ENCODE results near the gene VWA7.
A peak's percentile ranks its signal among the peaks of the same experiment; 100 is the strongest.
"Not testable (repeated sequence)": the region's sequence is repeated elsewhere in the genome, so short reads cannot be mapped to it uniquely, and the experiment has no call there.

Gene VWA7

DNA sequence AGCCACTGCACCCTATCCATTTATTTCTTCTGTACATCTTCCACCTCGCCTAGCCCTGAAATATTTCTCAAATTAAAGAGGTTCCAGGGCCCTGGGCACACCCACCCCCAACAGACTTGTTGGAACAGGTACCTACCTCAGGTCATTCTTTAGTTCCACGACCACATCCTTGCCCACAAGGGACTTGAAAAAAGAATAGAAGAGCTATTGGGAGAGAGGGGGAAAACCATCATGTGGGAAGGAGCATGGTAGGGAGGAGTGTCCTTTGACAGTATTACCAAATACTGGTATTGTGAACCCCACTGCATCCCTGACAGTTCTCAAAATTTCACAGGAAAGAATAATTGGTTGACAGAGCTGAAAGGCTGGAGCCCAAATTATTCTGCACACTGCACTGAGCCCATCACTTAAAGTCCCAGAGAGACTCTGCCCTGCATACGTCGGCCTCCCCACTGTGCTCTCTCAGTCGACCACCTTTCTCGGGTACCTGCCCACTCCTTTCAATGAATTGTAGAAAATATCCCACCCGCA is 28.9 kb upstream of the VWA7 start:
- DNase-seq (ENCODE audit: insufficient read length, low spot score) (no peak), FAIRE-seq (no peak)

DNA sequence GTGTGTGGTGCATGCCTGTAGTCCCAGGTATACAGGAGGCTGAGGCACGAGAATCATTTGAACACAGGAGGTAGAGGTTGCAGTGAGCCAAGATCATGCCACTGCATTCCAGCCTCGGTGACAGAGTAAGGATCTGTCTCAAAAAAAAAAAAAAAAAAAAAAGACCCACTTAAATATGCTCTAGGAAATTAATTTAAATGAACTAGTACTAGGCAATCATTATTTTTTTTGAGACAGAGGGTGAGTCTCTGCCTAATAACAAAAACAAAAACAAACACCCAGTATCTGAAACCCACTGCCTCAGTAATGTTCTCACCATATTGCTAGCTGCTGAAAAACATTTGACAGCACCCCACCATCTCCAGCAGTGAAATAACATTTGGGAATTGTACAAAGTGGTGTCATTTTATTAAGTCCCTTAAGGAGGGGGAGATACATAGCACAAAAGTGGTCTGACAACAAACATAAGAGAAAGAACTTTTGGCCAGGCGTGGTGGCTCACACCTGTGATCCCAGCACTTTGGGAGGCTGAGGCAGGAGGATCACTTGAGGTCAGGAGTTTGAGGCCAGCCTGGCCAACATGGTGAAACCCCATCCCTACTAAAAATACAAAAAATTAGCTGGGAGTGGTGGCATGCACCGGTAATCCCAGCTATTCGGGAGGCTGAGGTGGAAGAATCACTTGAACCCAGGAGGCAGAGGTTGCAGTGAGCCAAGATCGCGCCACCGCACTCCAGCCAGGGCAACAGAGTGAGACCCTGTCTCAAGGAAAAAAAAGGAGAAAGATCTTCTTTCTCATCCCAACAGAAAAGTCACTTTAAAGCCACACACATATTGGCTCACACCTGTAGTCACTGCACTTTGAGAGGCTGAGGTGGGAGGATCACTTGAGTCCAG is 24.2 kb upstream of the VWA7 start:
- FAIRE-seq; DNase-seq (ENCODE audit: insufficient read length, low spot score): not testable (repeated sequence)

DNA sequence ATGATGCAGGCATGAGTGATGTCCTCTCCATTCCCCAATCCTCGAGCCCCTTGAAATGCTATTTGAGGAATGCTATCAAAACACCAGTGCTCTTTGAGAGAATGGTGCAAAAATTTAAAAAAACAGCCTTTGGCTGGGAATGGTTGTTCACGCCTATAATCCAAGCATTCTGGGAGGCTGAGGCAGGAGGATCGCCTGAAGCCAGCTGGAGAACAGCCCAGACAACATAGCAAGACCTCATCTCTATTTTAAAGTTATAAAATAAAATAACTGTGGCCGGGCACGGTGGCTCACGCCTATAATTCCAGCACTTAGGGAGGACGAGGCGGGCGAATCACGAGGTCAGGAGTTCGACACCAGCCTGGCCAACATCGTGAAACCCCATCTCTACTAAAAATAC is 22.7 kb upstream of the VWA7 start:
- FAIRE-seq (no peak), DNase-seq (ENCODE audit: insufficient read length, low spot score) (no peak)

DNA sequence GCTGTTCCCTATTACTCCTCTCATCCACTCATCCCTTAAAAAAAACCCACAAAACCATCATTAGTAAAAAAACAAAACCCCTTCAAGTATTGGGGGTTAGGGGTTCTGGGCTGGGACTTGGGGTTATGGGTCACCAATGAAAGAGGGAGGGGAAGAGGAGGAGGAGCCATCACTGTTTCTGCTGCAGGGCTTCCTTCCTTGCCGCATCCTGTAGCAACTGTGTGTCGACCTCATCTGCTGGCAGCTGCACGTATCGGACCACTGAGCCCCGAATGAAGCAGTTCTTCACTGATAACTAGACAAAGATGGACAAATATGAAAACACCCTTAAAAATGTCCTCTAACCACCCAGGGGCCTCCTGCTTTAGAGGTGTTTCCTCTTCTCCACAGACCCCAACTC is 20.5 kb upstream of the VWA7 start:
- no peak for FAIRE-seq
- DNase-seq (ENCODE audit: insufficient read length, low spot score): no peak

DNA sequence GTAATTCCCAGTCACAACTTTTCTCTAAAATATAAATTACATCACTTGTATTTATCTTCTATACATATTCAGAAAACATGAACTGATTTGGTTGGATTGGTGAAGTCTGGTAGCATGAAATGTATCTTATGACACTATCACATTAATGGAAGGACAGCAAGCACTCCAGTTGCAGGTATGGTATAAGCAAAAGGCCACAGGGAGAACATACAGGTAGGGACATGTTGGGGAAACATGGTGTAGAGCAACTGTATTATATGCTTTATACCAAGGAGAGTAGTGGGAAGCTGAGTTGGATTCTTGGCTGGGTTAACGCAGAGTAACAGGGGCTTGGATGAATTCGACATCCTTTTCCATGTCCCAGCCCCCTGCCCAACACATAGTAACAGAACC is 19.9 kb upstream of the VWA7 start:
- no peak for FAIRE-seq
- DNase-seq (ENCODE audit: insufficient read length, low spot score): no peak

DNA sequence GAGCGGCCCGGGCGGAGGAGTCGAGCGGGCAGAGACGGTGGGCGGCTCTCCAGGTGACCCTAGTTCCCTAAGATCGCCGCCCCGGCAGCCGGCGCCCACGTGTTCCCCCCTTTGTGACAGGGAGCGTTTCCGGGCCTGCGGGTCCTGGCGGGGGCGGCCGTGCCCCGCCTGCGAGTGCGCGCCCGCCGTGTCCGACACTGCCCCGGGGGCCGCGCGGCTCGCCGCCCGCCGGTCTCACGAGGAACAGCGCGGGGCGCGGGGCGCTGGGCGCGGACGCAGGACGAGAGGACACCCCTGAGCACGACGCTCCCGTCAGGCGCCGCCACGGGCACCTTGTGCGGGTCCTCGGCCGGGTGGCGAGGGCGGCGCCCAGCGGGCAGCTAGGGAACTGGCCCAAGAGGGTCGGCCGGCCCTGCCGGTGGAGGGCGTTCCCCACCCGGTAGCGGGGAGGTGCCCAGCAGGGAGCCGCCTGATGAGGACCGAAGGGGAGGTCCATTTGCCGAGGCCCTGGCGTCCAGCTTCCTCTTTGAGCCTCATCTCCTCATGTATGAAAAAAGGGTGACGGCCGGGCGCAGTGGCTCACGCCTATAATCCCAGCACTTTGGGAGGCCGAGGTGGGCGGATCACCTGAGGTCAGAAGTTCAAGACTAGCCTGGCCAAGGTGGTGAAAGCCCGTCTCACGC is 18.6 kb upstream of the VWA7 start, which contains the start of gene VARS1:
Gene VARS1, minus strand, starts transcription at position 137 of the 683 bp plus-strand sequence. CDS start 535 bp downstream, outside the sequence.
- DNase-seq (ENCODE audit: insufficient read length, low spot score) (peak; percentile 96), FAIRE-seq (peak; percentile 89)

DNA sequence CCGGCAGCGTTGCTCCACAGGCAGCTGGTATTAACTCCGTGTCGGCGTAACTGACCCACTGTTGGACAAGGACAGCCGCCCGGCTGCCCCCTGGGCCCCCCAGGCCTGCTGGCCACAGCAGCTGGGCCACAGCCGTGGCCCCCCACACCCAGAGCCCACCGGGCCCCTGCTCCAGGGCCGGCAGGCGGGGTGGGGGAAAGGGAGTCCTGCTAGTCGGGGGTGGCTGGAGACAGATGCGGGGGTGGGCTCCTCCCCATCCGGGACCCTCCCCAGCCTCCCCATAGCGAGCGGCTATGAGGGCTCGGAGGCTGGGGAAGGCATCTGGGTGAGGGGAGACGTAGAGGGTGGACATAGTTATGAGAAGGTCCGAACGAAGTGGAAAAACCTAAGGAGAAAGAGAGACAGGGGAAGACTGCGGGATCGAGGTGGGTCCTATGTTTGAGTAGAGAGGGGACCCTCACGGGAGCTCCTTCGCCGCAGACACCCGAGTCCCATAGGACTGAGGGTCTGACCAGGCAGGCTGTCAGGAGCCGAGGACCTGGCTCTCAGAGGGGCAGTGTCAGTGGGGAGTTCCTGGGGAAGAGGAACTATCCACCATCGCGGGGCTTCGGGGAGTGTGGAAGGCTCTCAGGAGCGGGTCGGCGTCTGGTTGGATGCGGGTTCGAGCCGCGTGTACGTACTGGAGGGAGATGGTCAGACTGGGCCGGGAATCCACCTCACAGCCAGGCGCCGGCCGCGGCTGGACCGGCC is 17.9 kb upstream of the VWA7 start:
- FAIRE-seq (no peak), DNase-seq (ENCODE audit: insufficient read length, low spot score) (no peak)

DNA sequence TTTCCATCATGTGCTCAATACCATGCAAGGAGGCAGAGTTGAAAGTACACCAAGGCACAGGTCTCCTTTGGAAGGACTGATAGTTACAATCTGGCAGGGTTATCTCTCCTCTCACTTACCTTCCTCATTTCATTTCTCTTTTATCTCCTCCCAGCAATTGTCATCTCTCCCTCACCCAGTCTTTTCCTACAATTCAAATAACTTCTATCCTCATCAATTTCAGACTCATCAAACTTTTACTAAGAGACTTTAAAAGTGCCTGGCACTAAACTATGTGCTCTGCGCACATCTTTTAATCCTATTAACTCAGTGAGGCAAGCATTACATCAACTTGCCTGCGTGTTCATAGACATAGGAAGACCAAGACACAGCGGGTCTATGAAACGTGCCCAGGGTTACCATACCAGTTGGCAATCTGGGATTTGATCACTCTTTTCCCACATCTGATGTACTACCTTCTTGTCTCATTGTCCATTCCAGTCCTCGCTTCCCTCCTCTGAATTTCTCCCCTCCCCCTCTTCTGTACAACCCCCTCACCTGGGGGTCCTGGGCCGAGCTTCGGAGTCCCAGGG is 17.3 kb upstream of the VWA7 start:
- no peak for FAIRE-seq
- DNase-seq (ENCODE audit: insufficient read length, low spot score): no peak

DNA sequence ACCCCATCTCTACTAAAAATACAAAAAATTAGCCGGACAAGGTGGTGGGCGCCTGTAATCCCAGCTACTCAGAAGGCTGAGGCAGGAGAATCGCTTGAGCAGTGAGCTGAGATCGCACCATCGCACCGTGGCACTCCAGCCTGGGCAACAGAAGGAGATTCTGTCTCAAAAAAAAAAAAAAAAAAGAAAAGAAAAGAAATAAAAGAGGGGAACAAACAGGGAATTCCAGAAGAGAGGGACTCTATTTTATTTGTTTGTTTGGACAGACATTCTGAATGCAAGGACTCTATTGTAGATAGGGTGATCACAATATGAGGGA is 16.8 kb upstream of the VWA7 start:
- DNase-seq (ENCODE audit: insufficient read length, low spot score); FAIRE-seq: not testable (repeated sequence)

DNA sequence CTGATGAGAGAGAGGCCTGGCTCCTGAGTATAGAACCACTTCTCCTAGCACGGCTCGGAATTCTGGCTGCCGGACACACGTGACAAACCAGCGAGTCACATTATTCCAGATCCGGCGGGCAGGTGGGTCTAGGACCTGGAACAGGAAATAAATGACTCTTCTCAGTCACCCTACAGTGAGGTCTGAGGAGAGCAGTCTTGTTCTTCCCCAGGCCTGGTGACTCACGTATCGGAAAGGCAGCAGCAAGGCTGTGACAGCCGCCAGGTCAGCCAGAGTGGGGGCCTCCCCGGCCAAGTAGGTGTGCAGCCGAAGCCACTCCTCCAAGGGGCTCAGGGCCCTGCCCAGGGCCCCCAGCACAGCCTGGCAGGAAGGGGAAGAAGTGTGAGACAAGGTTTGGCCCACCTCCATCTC is 15.6 kb upstream of the VWA7 start:
- no peak for DNase-seq (ENCODE audit: insufficient read length, low spot score)

DNA sequence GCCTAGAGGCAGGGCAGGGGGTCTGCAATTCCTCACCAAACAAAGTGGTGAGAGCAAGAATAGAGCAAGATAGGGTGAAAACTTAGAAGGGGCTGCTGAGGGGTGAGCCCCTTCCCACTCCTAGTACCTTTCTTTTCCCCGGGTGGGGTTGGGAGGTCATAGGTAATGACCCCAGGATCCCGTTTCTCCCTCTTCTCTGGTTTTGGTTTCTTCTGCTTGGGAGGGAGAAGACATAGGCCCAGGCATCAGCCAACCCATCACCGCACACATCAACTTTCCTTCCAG is 14.9 kb upstream of the VWA7 start:
- FAIRE-seq (no peak), DNase-seq (ENCODE audit: insufficient read length, low spot score) (no peak)

More for the DNA sequence above, 15.6 kb upstream of the VWA7 start:
- no peak for FAIRE-seq

DNA sequence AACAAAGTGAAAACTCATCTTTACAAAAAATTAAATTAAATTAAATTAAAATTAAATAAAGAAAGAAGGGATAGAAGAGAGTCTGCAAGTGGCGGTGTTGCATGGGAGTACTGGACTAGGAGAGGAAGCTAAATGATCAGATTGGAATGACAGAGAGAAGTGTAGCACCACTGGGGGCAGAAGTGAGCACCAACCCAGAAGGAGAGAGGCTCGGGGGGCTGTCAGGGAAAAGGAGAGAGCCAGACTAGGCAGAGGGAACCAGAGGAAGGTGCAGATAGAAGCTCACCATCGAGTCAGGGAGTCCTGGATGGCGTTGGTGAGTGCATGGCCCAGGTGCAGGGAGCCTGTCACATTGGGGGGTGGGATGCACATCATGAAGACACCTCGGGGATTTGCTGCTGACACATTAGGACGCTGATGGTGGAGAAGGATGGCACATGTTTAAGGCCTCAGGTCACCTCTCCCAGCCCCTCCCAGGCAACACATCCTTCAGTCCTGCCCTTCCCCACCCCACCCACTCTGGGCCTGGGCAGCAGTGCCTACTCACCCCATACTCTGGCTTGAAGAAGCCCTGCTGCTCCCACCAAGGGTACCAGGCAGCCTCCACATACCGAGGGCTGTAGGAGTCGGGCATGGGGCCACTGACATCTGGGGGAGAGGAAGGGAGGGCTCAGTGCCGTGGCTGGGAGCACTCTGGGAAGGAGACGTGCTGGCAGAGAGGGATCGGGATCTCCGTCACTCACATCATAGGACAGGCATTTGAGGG is 14.4 kb upstream of the VWA7 start:
- DNase-seq (ENCODE audit: insufficient read length, low spot score): peak; percentile 71
- FAIRE-seq: no peak

DNA sequence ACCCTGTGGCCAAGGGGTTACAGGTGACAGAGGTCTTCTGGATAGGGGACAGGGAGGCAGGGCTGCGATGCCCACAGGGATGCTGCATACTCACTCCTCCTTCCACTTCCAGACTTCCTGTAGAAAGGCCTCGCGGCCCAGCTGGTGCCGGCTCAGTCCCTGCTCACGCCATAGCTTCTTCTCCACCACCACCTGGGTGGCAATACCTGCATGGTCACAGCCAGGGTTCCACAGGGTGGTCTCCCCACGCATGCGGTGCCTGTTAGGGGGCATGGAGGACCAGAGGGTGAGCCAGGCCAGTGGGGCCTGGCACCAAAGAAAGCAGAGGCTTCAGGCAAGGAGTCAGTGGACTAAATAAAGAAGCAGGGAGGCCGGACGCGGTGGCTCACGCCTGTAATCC is 8.3 kb upstream of the VWA7 start:
- DNase-seq (ENCODE audit: insufficient read length, low spot score): no peak
- FAIRE-seq: no peak

DNA sequence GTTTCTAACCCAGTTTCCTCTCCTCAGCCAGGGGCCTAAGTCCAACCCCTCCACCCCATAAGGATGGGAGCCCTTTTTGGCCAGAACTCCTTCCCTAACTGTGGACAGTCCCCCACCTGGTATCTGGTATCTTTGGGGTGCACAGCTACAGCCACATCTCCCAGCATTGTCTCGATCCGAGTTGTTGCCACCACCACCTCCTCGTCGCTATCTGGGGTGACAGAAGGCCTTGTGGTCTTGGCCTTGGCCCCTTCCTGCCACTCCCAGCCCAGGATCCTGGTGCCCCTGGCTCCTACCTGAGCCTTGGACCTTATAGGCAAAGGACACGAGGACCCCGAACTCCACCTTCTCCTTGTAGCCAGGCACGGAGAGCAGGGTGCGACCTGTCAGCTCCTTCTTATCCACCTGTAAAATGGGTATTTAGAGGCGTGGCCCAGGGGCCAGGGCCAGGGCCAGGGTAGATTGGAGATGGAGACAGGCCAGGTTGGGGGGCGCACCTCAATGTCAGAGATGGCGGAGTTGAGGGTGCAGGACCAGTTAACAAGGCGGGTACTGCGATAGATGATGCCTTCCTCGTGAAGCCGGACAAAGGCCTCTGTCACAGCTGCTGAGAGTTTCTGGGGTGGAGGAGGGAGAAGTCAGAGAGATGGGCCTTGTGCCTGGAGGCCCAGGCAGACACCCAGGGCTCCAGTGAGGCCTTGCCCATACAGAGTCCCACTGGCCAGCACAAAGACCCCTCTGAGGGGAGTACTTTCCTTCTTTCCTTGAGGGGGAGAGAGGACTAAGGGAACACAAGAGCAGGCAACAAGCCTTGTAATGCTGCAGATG is 7.2 kb upstream of the VWA7 start:
- FAIRE-seq: no peak
- no peak for DNase-seq (ENCODE audit: insufficient read length, low spot score)

DNA sequence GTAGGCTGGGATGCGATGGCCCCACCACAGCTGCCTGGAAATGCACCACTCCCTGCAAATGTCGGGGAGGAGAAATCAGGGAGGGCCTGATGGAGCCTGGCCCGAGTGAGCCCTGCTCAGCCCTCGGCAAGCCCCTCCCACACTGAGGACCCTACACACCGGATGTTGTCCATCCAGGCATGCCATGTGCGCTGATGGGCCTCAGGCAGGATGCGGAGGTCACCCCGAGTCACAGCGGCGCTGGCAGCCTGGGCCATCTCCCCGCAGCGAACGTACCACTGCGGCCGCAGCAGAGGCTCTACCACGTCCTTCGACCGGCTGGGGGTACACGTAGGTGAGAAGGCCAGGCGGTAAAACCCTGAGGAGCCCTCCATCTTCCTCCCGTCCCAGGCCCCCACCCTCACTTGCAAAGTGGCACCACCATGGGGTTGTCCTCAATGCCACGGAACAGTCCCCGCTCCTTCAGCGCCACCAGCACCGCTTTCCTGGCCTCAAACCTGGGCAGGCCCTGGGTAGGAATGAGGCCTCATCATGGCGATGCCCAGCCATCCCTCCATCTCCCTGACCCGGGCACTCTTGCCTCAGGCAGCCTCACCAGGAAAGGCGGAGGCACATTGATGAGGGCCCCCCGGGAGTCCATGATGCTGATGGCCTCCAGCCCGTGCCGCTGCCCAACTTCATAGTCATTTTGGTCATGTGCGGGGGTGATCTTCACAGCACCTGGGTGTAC is 5.2 kb upstream of the VWA7 start:
- FAIRE-seq (no peak), DNase-seq (ENCODE audit: insufficient read length, low spot score) (no peak)

DNA sequence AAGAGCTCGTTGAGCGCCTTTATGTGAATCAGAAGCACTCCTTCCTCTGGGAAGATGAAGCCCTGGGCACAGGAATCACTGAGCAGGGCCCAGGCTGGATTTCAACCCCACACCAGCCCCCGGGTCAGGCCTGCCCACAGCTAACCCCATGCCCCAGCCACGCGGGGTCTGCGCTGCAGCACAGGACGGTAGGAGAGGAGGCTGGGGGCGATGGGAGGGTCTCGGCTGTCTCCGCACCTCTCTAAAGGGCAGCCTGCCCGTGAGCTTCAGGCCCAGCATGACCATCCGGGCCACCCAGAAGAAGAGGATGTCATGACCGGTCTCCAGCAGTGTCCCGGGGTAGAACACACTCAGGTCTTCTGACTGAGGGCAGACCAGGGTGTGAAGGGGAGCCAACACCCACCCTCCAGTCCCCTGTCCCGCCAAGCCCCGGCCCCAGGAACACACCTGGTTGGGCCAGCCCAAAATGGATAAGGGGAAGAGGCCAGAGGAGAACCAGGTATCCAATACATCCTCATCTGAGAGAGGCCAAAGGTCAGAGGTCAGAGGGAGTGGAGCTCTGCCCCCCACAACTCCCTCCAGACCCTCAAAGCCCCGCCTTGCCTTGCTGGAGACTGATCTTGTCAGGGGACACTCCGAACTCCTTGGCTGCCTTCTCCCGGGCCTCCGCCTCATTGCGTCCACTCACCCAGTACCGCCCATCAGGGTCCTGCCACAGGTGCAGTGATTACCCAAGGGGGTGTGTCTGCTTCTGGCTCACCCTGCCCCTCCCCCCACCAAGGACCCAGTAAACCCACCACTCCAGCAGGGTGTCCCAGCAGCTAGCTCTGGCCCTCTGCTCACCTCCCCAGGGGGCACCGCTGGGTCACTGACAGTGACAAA is 4.4 kb upstream of the VWA7 start:
- FAIRE-seq (no peak), DNase-seq (ENCODE audit: insufficient read length, low spot score) (no peak)

DNA sequence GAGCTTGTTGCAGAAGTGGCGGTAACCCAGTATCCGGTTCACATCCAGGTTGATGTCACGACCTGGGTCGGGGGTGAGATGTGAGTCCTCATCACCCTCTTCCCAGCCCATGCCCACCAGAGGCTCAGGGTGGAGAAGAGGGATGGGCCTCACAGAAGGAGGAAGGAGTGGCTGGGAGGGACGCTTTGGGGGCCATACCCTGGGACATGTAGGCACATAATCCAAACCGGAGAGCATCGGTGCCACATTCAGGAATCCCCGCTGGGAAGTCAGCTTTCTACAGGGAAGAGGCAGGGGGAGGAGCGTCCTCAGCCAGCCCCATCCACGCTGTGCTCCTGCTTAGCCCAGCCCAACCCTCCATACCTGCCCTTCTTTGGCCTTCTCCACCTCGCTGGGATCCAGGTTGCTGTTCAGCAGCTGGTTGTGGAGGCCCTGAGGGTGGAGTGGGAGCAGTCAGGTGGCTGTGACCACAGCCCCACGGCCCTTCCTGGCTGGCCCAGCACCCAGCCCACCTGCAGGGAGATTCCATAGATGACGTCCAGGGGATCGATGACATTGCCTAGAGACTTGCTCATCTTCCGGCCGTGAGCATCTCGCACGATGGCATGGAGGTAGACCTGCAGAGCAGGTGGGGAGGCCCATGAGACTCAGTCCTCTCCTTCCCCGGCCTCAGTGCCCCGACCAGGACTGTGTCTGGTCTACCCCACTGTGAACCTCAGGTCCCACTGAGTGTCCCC is 3.5 kb upstream of the VWA7 start:
- no peak for FAIRE-seq
- no peak for DNase-seq (ENCODE audit: insufficient read length, low spot score)
